Hematopoietic multipotent progenitor cell treated with erythropoietin and hydrocortisone succinate and interleukin-3 and kit ligand, for 6 days (in vitro differentiated cells): Measurements from ENCODE around the gene PTOV1.

Experiments
- DNase-seq: peaks from one replicate; pipeline ENCODE4 v3.0.0-alpha.2; 2015

Gene PTOV1

GRCh38 chr19:49850487-49851342 lies at the start of gene PTOV1:
Gene PTOV1 (plus strand): TSS chr19:49851159.
- DNase-seq: peak; percentile 97

GRCh38 chr19:49801401-49801888 lies 49.5 kb upstream of the PTOV1 start:
- DNase-seq: no peak

GRCh38 chr19:49801966-49802661 lies 48.8 kb upstream of the PTOV1 start:
- peak; percentile 59 for DNase-seq

GRCh38 chr19:49802836-49803528 lies 48.0 kb upstream of the PTOV1 start:
- DNase-seq: no peak

- no peak for DNase-seq
These were observed 47.5 kb upstream of the PTOV1 start for GRCh38 chr19:49803529-49803856.

GRCh38 chr19:49805822-49806619 lies 44.9 kb upstream of the PTOV1 start:
- DNase-seq: no peak

GRCh38 chr19:49806620-49806959 lies 44.4 kb upstream of the PTOV1 start:
- DNase-seq: no peak

GRCh38 chr19:49807058-49807903 lies 43.7 kb upstream of the PTOV1 start:
- peak; percentile 73 for DNase-seq

- DNase-seq: peak; percentile 15
These were observed 42.9 kb upstream of the PTOV1 start for GRCh38 chr19:49807904-49808675.

- peak; percentile 96 for DNase-seq
These were observed 42.2 kb upstream of the PTOV1 start for GRCh38 chr19:49808711-49809159.

GRCh38 chr19:49809160-49809940 lies 41.6 kb upstream of the PTOV1 start:
- DNase-seq: peak; percentile 79

- DNase-seq: no peak
These were observed 41.0 kb upstream of the PTOV1 start for GRCh38 chr19:49809941-49810389.

GRCh38 chr19:49811328-49811727 lies 39.6 kb upstream of the PTOV1 start:
- no peak for DNase-seq

GRCh38 chr19:49812452-49812996 lies 38.4 kb upstream of the PTOV1 start:
- no peak for DNase-seq

GRCh38 chr19:49812997-49813861 lies 37.7 kb upstream of the PTOV1 start, which contains the start of gene FUZ:
Gene FUZ (minus strand): TSS chr19:49813292. CDS start chr19:49813106, 186 bp downstream.
- DNase-seq: peak; percentile 99

- peak; percentile 19 for DNase-seq
These were observed 36.9 kb upstream of the PTOV1 start for GRCh38 chr19:49814010-49814409.

- no peak for DNase-seq
These were observed 34.4 kb upstream of the PTOV1 start for GRCh38 chr19:49816590-49816989.

GRCh38 chr19:49817964-49818648 lies 32.9 kb upstream of the PTOV1 start, which contains the start of gene MED25:
Gene MED25 (plus strand): TSS chr19:49818289. CDS start chr19:49818342, 53 bp downstream.
- peak; percentile 91 for DNase-seq
